ENCODE data around the gene SDCCAG8.

- TF ChIP-seq CTCF (IDR thresholded peaks at IDR 0.05) = no peak
- no peak for TF ChIP-seq POLR2A (IDR thresholded peaks at IDR 0.05)
Observed at GRCh38 chr1:243287652-243288051, 31.8 kb downstream of the SDCCAG8 start.

Data from Peyer's patch (tissue), 4 donors.